SU-DHL-6 (cell line): ENCODE measurements around the gene SLC35D1.

ENCODE experiments used
- EZH2phosphoT487 ChIP-seq: fragments of 200-600 bp; sonication (generic), shearing (Covaris generic); conservative IDR thresholded peaks from 2 replicates; pipeline ENCODE4 v1.6.1; 2018; ENCODE audit warnings: mild to moderate bottlenecking, antibody characterized with exemption, low read length, moderate library complexity, mixed read lengths
- TF ChIP-seq, protein P1 (sequence below): fragments of 200-600 bp; sonication (generic); IDR thresholded peaks from one replicate; pipeline ENCODE4 v1.5.1; 2017; ENCODE audit warnings: antibody characterized with exemption, mild to moderate bottlenecking, low read length, moderate library complexity; ENCODE audit not compliant: insufficient read depth, poor library complexity, severe bottlenecking

DNA sequence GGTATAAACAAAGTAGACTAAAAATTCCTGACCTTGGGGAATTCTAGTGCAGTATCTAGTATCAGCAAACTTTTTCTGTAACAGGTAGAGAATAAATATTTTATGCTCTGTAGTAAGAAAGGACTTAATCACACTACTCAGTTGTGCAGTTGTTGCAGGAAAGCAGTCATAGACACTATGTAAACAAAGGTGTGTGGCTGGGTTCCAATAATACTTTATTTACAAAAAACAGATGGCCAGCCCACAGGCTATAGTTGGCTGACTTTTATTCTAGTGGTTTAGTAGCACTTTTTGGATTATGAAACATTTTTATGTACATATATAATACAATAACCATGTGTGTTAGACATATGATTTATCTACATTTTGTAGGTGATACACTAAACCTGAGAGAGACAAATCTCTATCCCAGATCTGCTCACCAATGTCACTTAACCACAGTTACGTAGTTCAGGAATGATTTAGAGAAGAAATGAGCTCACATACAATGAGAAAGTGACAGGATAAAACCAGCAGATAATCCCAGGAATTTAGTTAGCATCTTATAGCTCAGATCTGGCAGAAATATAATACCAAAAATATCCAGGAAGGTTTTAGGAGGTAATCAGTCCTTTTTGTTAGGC is 73.1 kb downstream of the SLC35D1 start:
- TF ChIP-seq, protein P1, sequence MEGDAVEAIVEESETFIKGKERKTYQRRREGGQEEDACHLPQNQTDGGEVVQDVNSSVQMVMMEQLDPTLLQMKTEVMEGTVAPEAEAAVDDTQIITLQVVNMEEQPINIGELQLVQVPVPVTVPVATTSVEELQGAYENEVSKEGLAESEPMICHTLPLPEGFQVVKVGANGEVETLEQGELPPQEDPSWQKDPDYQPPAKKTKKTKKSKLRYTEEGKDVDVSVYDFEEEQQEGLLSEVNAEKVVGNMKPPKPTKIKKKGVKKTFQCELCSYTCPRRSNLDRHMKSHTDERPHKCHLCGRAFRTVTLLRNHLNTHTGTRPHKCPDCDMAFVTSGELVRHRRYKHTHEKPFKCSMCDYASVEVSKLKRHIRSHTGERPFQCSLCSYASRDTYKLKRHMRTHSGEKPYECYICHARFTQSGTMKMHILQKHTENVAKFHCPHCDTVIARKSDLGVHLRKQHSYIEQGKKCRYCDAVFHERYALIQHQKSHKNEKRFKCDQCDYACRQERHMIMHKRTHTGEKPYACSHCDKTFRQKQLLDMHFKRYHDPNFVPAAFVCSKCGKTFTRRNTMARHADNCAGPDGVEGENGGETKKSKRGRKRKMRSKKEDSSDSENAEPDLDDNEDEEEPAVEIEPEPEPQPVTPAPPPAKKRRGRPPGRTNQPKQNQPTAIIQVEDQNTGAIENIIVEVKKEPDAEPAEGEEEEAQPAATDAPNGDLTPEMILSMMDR = no peak
- TF ChIP-seq EZH2phosphoT487 = no peak
